Nephron progenitor cell (in vitro differentiated cells): ENCODE data around the gene ISYNA1.
A peak's percentile ranks its signal among the peaks of the same experiment; 100 is the strongest.

Experiments
- DNase-seq: peaks from one replicate; pipeline ENCODE4 v3.0.0; 2021
- H3K27ac Mint-ChIP-seq: 2 replicates; pipeline ENCODE4 v1.8.0; 2021; ENCODE audit warnings: mild to moderate bottlenecking, moderate library complexity, mixed read lengths
- H3K27me3 Mint-ChIP-seq: 2 replicates; pipeline ENCODE4 v1.8.0; 2021; ENCODE audit warnings: mild to moderate bottlenecking, low read depth, mixed read lengths; ENCODE audit not compliant: poor library complexity
- H3K36me3 Mint-ChIP-seq: 2 replicates; pipeline ENCODE4 v1.8.0; 2021; ENCODE audit warnings: low read depth, mixed read lengths
- H3K4me1 Mint-ChIP-seq: 2 replicates; pipeline ENCODE4 v1.8.0; 2021; ENCODE audit warnings: mixed read lengths
- H3K4me3 Mint-ChIP-seq: 2 replicates; pipeline ENCODE4 v1.8.0; 2021; ENCODE audit warnings: mild to moderate bottlenecking, moderate library complexity, mixed read lengths
- H3K9me3 Mint-ChIP-seq: 2 replicates; pipeline ENCODE4 v1.8.0; 2021; ENCODE audit warnings: mild to moderate bottlenecking, moderate library complexity, mixed read lengths
- CTCF ChIP-seq: fragments of 200-600 bp; sonication (generic); IDR thresholded peaks from 2 replicates; pipeline ENCODE4 v1.5.0; 2021; ENCODE audit warnings: antibody characterized with exemption

The ISYNA1 gene

DNA sequence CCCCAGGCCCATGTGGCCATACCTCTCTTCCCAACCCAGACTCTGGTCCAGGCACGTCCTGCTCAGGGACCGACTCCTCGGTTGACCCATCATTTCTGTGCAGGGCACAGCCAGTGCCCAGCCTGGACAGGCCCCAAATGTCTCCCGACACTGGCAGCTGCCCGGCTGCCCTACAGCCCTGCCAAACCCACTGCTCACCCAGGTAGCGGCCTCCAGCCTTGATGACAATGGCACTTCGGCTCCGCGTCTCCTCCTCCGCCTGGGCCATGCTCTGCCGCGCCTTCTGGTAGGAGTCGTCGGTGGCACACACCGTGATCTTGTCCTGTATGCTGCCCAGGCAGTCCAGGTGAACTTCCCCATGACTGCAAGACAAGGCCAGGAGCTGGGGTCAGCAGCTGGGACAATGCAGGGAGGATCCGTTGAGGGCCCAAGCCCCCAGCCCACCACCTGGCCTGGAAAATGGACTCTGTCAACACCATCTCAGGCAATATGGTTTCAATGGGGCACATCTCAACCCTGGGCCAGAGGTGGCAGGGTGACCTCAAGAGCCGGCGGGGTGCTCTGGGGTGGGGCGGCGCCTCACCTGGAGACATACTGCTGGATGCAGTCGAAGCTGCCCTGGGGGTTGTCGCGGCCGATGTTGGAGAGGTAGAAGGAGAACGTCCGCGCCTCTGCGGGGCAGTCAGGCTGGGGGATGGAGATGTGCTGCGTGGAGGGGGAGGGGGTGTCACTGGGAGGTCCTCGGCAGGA, 27.5 kb upstream of the ISYNA1 start:
- Mint-ChIP-seq H3K4me1 (peaks cover 40% of the 10 kb centered on the region), H3K27me3 (no peaks in the 10 kb centered on the region), H3K4me3 (no peak overlapping the region), H3K27ac (no peak overlapping the region), H3K36me3 (peaks cover 12% of the 10 kb centered on the region), H3K9me3 (no peaks in the 10 kb centered on the region)
- no peak for DNase-seq
- TF ChIP-seq CTCF = no peak

GRCh38 chr19:18464646-18465045, 26.7 kb upstream of the ISYNA1 start:
- H3K4me1 Mint-ChIP-seq = peaks cover 32% of the 10 kb centered on the region
- no peak for TF ChIP-seq CTCF
- no peak overlapping the region for H3K4me3 Mint-ChIP-seq
- no peaks in the 10 kb centered on the region for H3K27me3 Mint-ChIP-seq
- peak overlapping the region; percentile 95 for H3K27ac Mint-ChIP-seq
- peaks cover 12% of the 10 kb centered on the region for H3K36me3 Mint-ChIP-seq
- no peak for DNase-seq
- H3K9me3 Mint-ChIP-seq = no peaks in the 10 kb centered on the region

DNA sequence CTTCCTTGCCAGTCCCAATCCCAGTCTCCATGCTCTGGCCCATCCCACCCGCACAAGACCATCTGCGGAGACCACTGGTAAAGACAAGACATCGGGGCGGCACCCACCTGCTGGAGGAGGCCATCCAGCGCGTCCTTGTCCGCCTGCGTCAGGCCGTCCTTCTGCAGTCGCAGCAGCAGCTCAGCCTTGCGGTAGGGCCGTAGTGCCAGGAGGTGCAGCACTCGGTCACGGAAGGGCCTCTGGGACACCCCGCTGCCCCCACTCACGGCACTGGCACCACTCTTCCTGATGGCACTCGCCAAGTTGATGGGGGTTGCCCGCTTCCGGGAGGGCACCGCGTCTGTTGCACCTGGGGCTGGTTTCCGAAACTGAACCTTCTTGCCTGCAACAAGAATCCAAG, 23.5 kb upstream of the ISYNA1 start:
- TF ChIP-seq CTCF = no peak
- Mint-ChIP-seq H3K27ac (no peak overlapping the region), H3K4me1 (peaks cover 28% of the 10 kb centered on the region), H3K36me3 (peaks cover 13% of the 10 kb centered on the region), H3K27me3 (no peaks in the 10 kb centered on the region), H3K4me3 (no peak overlapping the region), H3K9me3 (no peaks in the 10 kb centered on the region)
- no peak for DNase-seq

GRCh38 chr19:18460900-18461299, 23.0 kb upstream of the ISYNA1 start:
- no peak for TF ChIP-seq CTCF
- Mint-ChIP-seq H3K36me3 (peaks cover 19% of the 10 kb centered on the region), H3K9me3 (no peaks in the 10 kb centered on the region), H3K4me3 (no peak overlapping the region), H3K27ac (no peak overlapping the region), H3K27me3 (no peaks in the 10 kb centered on the region), H3K4me1 (peaks cover 28% of the 10 kb centered on the region)
- DNase-seq = no peak

GRCh38 chr19:18457483-18458331, 19.8 kb upstream of the ISYNA1 start:
- peak overlapping the region; percentile 33 for H3K27ac Mint-ChIP-seq
- no peak for DNase-seq
- no peak overlapping the region for H3K4me3 Mint-ChIP-seq
- peaks cover 20% of the 10 kb centered on the region for H3K4me1 Mint-ChIP-seq
- TF ChIP-seq CTCF = no peak
- peaks cover 29% of the 10 kb centered on the region for H3K36me3 Mint-ChIP-seq
- no peaks in the 10 kb centered on the region for H3K27me3 Mint-ChIP-seq
- H3K9me3 Mint-ChIP-seq = no peaks in the 10 kb centered on the region
